Dendritic cell treated with granulocyte-macrophage colony-stimulating factor and Interleukin-4, amounts not matched to agents 40 ng/mL and 50 ng/mL, for 4 days (primary cell): ENCODE results near the gene TRIM16.
A peak's percentile ranks its signal among the peaks of the same experiment; 100 is the strongest.
"Not testable (repeated sequence)": the region's sequence is repeated elsewhere in the genome, so short reads cannot be mapped to it uniquely, and the experiment has no call there.

ENCODE experiments used
- H3K27ac Mint-ChIP-seq: one replicate; pipeline ENCODE4 v1.8.0; 2022; ENCODE audit warnings: mild to moderate bottlenecking, mixed read lengths
- H3K27me3 Mint-ChIP-seq: one replicate; pipeline ENCODE4 v1.8.0; 2022; ENCODE audit warnings: mild to moderate bottlenecking, mixed read lengths
- H3K36me3 Mint-ChIP-seq: one replicate; pipeline ENCODE4 v1.8.0; 2022; ENCODE audit warnings: low read depth, mixed read lengths
- H3K4me1 Mint-ChIP-seq: one replicate; pipeline ENCODE4 v1.8.0; 2022; ENCODE audit warnings: low read depth, mixed read lengths
- H3K4me3 Mint-ChIP-seq: one replicate; pipeline ENCODE4 v1.8.0; 2022; ENCODE audit warnings: mild to moderate bottlenecking, moderate library complexity, mixed read lengths
- H3K9me3 Mint-ChIP-seq: one replicate; pipeline ENCODE4 v1.8.0; 2022; ENCODE audit warnings: mixed read lengths
- intact Hi-C: fragments of 100-400 bp; cut with micrococcal nuclease; formaldehyde crosslinking; loops from one replicate; pipeline ENCODE4 v1.15.0; 2022

TRIM16 gene

DNA sequence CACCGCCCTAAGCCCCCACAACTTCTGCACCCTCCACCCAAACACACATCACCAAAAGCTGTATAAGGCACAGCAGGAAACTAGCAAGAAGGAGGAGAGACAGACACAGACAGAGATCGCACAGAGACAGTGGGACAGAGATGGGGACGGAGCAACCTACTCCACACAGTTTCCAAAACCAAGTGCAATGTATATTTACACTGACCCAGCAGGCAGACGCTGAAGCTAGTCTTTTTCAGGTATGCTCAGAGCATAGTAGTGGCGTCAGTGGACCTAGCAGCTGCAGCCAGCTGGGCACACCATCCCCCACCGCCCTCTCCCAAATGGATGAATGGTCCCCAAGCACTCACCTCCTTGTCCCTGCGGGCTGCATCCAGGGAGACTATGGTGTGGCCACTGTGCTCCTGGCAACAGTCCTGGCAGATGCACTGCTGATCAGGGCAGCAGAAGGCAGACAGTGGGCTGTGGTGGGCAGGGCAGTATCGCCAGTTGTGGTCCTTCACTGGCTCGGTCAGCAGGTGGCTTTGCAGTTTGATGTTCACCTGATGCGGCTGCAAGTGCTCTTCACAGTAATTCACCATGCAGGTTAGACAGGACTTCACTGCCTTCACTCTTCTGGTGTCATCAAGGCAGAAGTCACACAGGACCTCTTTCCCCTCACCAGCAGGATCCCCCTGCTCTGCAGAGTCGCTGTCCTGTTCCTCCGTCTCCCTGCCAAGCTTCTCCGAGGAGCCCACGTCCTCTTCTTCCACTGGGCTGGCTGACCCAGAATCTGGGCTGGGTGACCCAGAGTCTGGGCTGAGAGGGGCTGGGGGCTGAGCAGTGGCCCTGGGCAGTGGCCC, 33.1 kb downstream of the TRIM16 start:
- peak overlapping the region; percentile 84 for H3K4me3 Mint-ChIP-seq
- H3K27ac Mint-ChIP-seq: peak overlapping the region; percentile 91
- intact Hi-C loops: no loop called here
- no peaks in the 10 kb centered on the region for H3K9me3 Mint-ChIP-seq
- H3K36me3 Mint-ChIP-seq: no peaks in the 10 kb centered on the region
- H3K27me3 Mint-ChIP-seq: no peaks in the 10 kb centered on the region
- peaks cover 38% of the 10 kb centered on the region for H3K4me1 Mint-ChIP-seq

- Mint-ChIP-seq H3K36me3 (no peaks in the 10 kb centered on the region), H3K4me1 (peaks cover 40% of the 10 kb centered on the region), H3K9me3 (no peaks in the 10 kb centered on the region), H3K4me3 (no peak overlapping the region), H3K27ac (no peak overlapping the region), H3K27me3 (no peaks in the 10 kb centered on the region)
- intact Hi-C loops: no loop called here
Measured at GRCh38 chr17:15649861-15650421, 34.2 kb downstream of the TRIM16 start.

GRCh38 chr17:15648386-15648785, 35.7 kb downstream of the TRIM16 start:
- Mint-ChIP-seq H3K27me3 (no peaks in the 10 kb centered on the region), H3K4me3 (no peak overlapping the region), H3K9me3 (no peaks in the 10 kb centered on the region), H3K4me1 (peaks cover 40% of the 10 kb centered on the region), H3K27ac (no peak overlapping the region), H3K36me3 (no peaks in the 10 kb centered on the region)
- intact Hi-C loops: no loop called here

GRCh38 chr17:15645942-15646312, 38.2 kb downstream of the TRIM16 start:
- H3K27me3 Mint-ChIP-seq, intact Hi-C loops, H3K4me3 Mint-ChIP-seq, H3K36me3 Mint-ChIP-seq, H3K9me3 Mint-ChIP-seq: not testable (repeated sequence)
- Mint-ChIP-seq H3K4me1 (peaks cover 31% of the 10 kb centered on the region), H3K27ac (peak overlapping the region; percentile 60)

DNA sequence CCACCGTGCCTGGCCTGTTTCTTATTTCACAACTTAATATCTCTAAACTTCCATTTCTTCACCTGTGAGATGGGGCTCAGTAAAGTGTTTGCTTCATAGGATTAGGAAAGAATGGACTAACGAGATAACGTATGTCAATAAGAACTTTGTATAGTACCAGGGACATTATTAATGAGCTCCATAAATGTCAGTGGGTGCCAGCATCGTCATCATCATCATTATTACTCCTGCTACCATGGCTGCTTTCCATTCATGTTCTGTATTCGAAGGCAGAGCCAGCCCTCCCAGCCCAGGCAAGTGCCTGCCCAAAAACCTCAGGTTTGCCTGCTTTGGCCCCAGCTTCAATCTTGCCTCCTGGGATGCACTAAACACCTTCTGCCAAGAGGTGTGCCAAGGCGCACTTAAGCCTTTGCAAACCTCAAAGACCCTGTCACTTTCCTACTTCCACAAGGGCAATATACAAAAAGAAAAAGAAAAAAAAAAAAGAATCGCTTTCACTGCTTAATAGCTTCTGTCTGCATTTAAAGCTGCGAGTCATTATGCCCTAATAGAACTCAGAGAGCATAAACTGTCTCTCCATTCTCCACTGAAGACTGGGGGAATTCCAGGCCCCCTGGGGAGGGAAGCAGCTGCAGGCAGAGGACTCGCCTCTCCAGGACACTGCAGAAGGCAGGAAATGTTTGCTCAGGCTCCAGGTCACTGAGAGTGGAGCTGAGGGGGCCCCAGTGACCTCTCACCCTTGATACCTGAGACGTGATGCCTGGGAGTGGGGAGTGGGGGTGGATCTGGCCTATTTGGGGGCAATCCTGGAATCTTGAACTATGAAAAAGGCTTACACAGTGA, 38.8 kb downstream of the TRIM16 start:
- H3K4me3 Mint-ChIP-seq, intact Hi-C loops, H3K36me3 Mint-ChIP-seq, H3K9me3 Mint-ChIP-seq, H3K27me3 Mint-ChIP-seq: not testable (repeated sequence)
- Mint-ChIP-seq H3K4me1 (peaks cover 25% of the 10 kb centered on the region), H3K27ac (peak overlapping the region; percentile 60)

- H3K36me3 Mint-ChIP-seq, H3K9me3 Mint-ChIP-seq, intact Hi-C loops, H3K27ac Mint-ChIP-seq, H3K4me3 Mint-ChIP-seq, H3K27me3 Mint-ChIP-seq: not testable (repeated sequence)
- H3K4me1 Mint-ChIP-seq: peaks cover 11% of the 10 kb centered on the region
Measured at GRCh38 chr17:15642505-15643251, 41.4 kb downstream of the TRIM16 start.

DNA sequence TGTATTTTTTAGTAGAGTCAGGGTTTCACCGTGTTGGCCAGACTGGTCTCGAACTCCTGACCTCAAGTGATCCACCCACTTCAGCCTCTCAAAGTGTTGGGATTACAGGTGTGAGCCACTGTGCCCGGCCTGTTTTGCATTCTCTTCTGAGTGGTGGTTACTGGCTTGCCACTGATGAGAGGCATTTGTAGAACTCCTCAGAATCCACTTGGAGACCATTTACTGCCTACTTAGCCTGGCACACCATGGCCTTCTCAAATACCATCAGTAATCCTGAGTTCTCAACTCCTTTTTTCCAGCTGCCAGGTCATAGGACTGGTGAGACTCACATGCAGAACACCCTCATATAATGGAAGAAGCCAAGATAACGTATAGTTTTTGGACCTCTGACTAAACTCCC, 42.1 kb downstream of the TRIM16 start:
- H3K4me3 Mint-ChIP-seq, H3K9me3 Mint-ChIP-seq, intact Hi-C loops, H3K36me3 Mint-ChIP-seq, H3K27ac Mint-ChIP-seq, H3K27me3 Mint-ChIP-seq: not testable (repeated sequence)
- peaks cover 11% of the 10 kb centered on the region for H3K4me1 Mint-ChIP-seq

DNA sequence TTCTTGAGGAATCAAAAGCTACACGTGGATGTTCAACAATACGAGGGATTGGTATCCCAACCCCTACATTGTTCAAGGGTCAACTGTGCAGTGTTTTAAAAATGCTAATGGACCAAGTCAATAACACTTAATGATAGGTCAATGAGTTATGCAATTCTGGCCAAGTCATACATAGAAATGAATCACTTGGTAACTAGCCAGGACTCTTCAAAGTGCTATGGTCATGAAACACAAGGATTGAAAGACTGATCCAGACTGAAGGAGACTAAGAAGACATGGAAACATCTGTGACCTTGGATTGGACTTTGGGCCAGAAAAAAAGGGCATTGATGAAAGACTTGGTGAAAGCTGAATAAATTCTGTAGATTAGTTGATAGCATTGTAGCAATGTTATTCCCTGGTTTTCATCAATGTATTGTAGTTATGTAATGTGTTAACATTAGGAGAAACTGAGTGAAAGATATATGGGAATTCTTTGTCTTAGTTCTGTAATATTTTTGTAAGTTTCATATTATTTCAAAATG, 53.1 kb downstream of the TRIM16 start:
- H3K27me3 Mint-ChIP-seq, intact Hi-C loops, H3K4me3 Mint-ChIP-seq, H3K9me3 Mint-ChIP-seq, H3K4me1 Mint-ChIP-seq, H3K27ac Mint-ChIP-seq: not testable (repeated sequence)
- H3K36me3 Mint-ChIP-seq: peaks cover 41% of the 10 kb centered on the region

DNA sequence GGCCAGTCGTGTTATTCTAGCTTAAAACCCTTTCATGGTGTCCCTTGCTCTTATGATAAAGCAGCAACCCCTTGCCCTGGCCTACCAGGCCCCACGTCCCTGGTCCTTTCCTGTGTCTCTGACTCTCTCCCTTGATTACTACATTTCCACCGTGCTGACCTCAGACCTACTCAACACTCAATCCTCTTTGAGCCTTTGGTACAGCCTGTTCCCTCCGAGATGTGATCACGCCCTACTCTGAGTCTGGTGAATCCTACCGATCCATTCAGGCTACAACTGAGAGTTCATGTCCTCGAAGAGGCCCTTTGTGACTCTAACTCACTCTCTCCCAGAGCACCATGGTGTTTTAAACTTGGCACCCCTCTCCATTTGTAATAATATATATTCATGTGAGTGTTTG, 54.1 kb downstream of the TRIM16 start:
- H3K4me3 Mint-ChIP-seq, H3K9me3 Mint-ChIP-seq, intact Hi-C loops, H3K27me3 Mint-ChIP-seq, H3K4me1 Mint-ChIP-seq: not testable (repeated sequence)
- peaks cover 39% of the 10 kb centered on the region for H3K36me3 Mint-ChIP-seq
- peak overlapping the region; percentile 50 for H3K27ac Mint-ChIP-seq

DNA sequence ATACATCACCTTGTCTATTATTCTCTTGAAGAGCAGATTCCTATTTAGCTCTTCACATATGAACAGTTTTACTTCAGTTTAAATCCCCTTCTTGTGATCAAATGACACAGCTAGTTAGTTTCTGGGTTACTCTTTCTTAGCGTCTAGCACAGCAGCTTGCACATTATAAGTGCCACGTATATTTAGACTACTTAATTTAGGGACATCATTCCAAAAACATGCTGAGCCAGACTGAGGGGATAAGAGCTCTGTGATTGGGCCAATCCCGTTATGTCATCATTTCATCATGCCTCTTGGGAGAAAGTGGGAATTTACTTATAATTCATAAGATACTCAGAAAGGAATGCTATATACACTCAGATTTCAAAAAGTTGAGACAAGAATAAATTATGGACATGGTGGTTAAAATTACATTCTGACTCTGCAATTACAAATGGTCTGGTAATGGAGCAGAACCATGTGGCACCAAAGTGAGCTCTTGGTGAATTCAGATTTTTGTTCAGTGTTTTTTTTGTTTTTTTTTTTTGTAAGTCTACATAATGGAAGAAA, 60.4 kb downstream of the TRIM16 start:
- H3K27ac Mint-ChIP-seq, H3K27me3 Mint-ChIP-seq, H3K4me3 Mint-ChIP-seq, intact Hi-C loops, H3K9me3 Mint-ChIP-seq, H3K4me1 Mint-ChIP-seq: not testable (repeated sequence)
- H3K36me3 Mint-ChIP-seq: peaks cover 23% of the 10 kb centered on the region

DNA sequence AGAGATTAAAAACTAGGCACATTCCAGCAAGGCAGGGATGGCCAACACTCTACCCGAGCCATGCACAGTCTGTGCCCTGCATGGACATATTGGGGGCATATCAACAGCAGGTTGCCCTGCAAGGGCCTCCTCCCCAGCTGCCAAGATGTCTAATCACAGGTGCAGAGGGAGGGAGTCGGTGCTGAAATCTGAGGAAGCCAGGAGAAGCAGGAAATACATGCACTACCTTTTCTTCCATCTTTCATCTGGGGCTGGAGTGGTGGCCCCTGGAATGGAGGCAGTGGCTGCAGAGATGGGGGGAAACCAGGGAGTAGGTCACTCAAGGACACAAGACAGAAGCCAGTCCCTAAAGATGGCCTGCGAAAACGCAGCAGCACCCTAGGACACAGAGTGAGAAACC, 60.9 kb downstream of the TRIM16 start:
- intact Hi-C loops, H3K27me3 Mint-ChIP-seq: not testable (repeated sequence)

DNA sequence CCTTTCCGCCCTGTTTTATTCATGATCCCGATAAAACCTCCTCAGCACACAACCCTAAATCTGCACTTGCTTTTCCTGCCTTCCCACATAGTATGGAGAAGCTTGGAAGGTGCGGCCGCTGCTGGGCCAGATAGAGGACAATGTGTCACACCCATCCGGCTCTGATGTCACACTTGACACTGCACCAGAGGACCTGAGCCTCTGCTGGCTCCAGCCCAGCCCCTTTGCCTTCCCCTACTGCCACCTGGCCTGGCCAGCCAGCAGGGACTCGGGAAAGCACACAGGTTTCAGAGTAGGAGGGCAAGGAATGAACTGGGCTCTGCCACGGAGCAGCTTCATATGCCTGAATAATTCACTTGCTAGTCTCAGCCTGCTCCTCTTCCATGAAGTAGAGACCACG, 62.0 kb downstream of the TRIM16 start:
- H3K4me1 Mint-ChIP-seq, intact Hi-C loops, H3K9me3 Mint-ChIP-seq, H3K27me3 Mint-ChIP-seq, H3K4me3 Mint-ChIP-seq, H3K27ac Mint-ChIP-seq: not testable (repeated sequence)
- H3K36me3 Mint-ChIP-seq: peaks cover 13% of the 10 kb centered on the region

More for the DNA sequence above, 60.9 kb downstream of the TRIM16 start:
- H3K4me1 Mint-ChIP-seq, H3K27ac Mint-ChIP-seq, H3K4me3 Mint-ChIP-seq, H3K9me3 Mint-ChIP-seq: not testable (repeated sequence)
- peaks cover 19% of the 10 kb centered on the region for H3K36me3 Mint-ChIP-seq

DNA sequence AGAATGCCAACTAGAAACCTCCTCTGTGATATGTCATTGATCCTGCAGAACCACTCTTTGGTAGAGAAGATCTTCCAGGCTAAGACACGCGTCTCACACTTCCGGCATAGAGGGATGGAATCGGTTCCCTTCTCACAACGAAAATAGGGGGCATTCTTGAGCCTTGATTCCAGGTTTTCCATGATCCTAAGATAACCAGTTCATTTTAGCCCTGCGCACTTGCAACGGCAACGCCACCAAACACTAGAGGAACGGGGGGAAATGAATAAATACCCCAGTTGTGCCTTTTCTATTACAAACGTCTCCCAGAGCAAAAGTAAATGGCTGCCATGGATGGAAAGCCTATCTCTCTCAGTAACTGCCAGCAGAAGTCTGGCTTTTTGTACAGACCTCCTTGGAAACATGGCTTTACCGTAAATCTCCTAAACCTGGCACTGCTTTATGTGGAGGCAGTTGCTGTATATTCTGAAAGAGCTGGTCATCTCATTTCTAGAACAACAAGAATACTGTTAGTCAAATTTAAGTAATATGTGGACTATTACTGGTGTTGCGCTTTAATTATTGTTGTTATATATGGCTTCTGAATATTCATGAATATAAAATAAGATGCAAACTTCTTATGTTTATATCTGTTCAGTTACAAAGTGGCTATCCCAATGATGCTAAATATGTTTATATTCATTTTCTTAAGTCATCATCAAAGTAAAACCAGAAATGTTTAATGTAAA, 64.6 kb downstream of the TRIM16 start, which contains the start of gene FBXW10B:
FBXW10B (minus strand) TSS at position 374 of the 728 bp plus-strand sequence; CDS start at position 182, 192 bp downstream.
- H3K9me3 Mint-ChIP-seq, H3K27ac Mint-ChIP-seq, H3K4me3 Mint-ChIP-seq, H3K36me3 Mint-ChIP-seq, H3K27me3 Mint-ChIP-seq, H3K4me1 Mint-ChIP-seq, intact Hi-C loops: not testable (repeated sequence)
